NT2/D1 (cell line): ENCODE measurements around the gene CATSPER4.

ENCODE experiments used
- DNase-seq: peaks from one replicate; pipeline ENCODE4 v3.0.0-alpha.2; 2011; ENCODE audit warnings: low read depth, low spot score
- H3K27me3 ChIP-seq: 2 replicates; pipeline ENCODE4 v1.6.0; 2011; ENCODE audit warnings: mild to moderate bottlenecking; ENCODE audit not compliant: insufficient read length, insufficient read depth
- H3K36me3 ChIP-seq: 2 replicates; pipeline ENCODE4 v1.6.1; 2011; ENCODE audit warnings: mild to moderate bottlenecking, low read length, mixed read lengths; ENCODE audit not compliant: insufficient read depth, insufficient read length
- H3K4me1 ChIP-seq: 2 replicates; pipeline ENCODE4 v1.5.1; 2011; ENCODE audit not compliant: insufficient read depth, insufficient read length
- H3K4me3 ChIP-seq: 2 replicates; pipeline ENCODE4 v1.5.1; 2011; ENCODE audit warnings: low read depth; ENCODE audit not compliant: insufficient read length
- H3K9ac ChIP-seq: 2 replicates; pipeline ENCODE4 v1.6.0; 2011; ENCODE audit warnings: low read depth; ENCODE audit not compliant: insufficient read length
- H3K9me3 ChIP-seq: 2 replicates; pipeline ENCODE4 v1.5.1; 2011; ENCODE audit warnings: mild to moderate bottlenecking, low read length; ENCODE audit not compliant: insufficient read depth
- SUZ12 ChIP-seq: IDR thresholded peaks from 2 replicates; pipeline ENCODE4 v1.6.1; 2011; ENCODE audit not compliant: insufficient read length, insufficient read depth; ENCODE audit errors: extremely low read depth
- YY1 ChIP-seq: IDR thresholded peaks from 2 replicates; pipeline ENCODE4 v1.6.1; 2011; ENCODE audit not compliant: insufficient read length, insufficient read depth
- ZNF274 ChIP-seq: IDR thresholded peaks from 2 replicates; pipeline ENCODE4 v1.6.1; 2011; ENCODE audit warnings: mild to moderate bottlenecking, low read depth, low read length

Gene CATSPER4

GRCh38 chr1:26161415-26162219 lies 28.8 kb upstream of the CATSPER4 start:
- H3K4me3 ChIP-seq: peak overlapping the region; percentile 41
- no peaks in the 10 kb centered on the region for H3K36me3 ChIP-seq
- H3K4me1 ChIP-seq: peaks cover 46% of the 10 kb centered on the region
- peak overlapping the region; percentile 82 for H3K9ac ChIP-seq
- H3K27me3 ChIP-seq: peaks cover 83% of the 10 kb centered on the region
- TF ChIP-seq ZNF274 (no peak), SUZ12 (peak; percentile 36)
- no peak for DNase-seq
- no peaks in the 10 kb centered on the region for H3K9me3 ChIP-seq

GRCh38 chr1:26162220-26162709 lies 28.1 kb upstream of the CATSPER4 start:
- peaks cover 44% of the 10 kb centered on the region for H3K4me1 ChIP-seq
- H3K4me3 ChIP-seq: peak overlapping the region; percentile 41
- DNase-seq: no peak
- peak overlapping the region; percentile 82 for H3K9ac ChIP-seq
- peaks cover 83% of the 10 kb centered on the region for H3K27me3 ChIP-seq
- H3K36me3 ChIP-seq: no peaks in the 10 kb centered on the region
- no peaks in the 10 kb centered on the region for H3K9me3 ChIP-seq
- TF ChIP-seq SUZ12: no peak
- TF ChIP-seq YY1: no peak
- no peak for TF ChIP-seq ZNF274

- no peak for DNase-seq
- Histone ChIP-seq H3K9ac (peak overlapping the region; percentile 66), H3K36me3 (no peaks in the 10 kb centered on the region), H3K4me3 (peak overlapping the region; percentile 35), H3K9me3 (no peaks in the 10 kb centered on the region), H3K4me1 (peaks cover 39% of the 10 kb centered on the region), H3K27me3 (peaks cover 80% of the 10 kb centered on the region)
- TF ChIP-seq ZNF274: no peak
- TF ChIP-seq YY1: no peak
- TF ChIP-seq SUZ12: no peak
Observed at GRCh38 chr1:26163684-26164035, 26.7 kb upstream of the CATSPER4 start.

- DNase-seq: no peak
- H3K36me3 ChIP-seq: no peaks in the 10 kb centered on the region
- peaks cover 37% of the 10 kb centered on the region for H3K4me1 ChIP-seq
- H3K27me3 ChIP-seq: peaks cover 76% of the 10 kb centered on the region
- TF ChIP-seq SUZ12 (peak; percentile 4), ZNF274 (no peak)
- H3K9me3 ChIP-seq: no peaks in the 10 kb centered on the region
- H3K4me3 ChIP-seq: peak overlapping the region; percentile 35
- H3K9ac ChIP-seq: peak overlapping the region; percentile 66
Observed at GRCh38 chr1:26164036-26164860, 26.2 kb upstream of the CATSPER4 start.

GRCh38 chr1:26164861-26165842 lies 25.2 kb upstream of the CATSPER4 start:
- H3K4me3 ChIP-seq: peak overlapping the region; percentile 34
- H3K9me3 ChIP-seq: no peaks in the 10 kb centered on the region
- H3K27me3 ChIP-seq: peaks cover 67% of the 10 kb centered on the region
- H3K9ac ChIP-seq: peak overlapping the region; percentile 66
- TF ChIP-seq ZNF274 (no peak), YY1 (no peak), SUZ12 (peak; percentile 19)
- DNase-seq: no peak
- H3K36me3 ChIP-seq: no peaks in the 10 kb centered on the region
- H3K4me1 ChIP-seq: peaks cover 31% of the 10 kb centered on the region

GRCh38 chr1:26166719-26167281 lies 23.6 kb upstream of the CATSPER4 start:
- H3K27me3 ChIP-seq: peaks cover 50% of the 10 kb centered on the region
- H3K4me1 ChIP-seq: peaks cover 36% of the 10 kb centered on the region
- peaks cover 15% of the 10 kb centered on the region for H3K36me3 ChIP-seq
- H3K9me3 ChIP-seq: no peaks in the 10 kb centered on the region
- TF ChIP-seq YY1 (no peak), ZNF274 (no peak), SUZ12 (no peak)
- no peak overlapping the region for H3K9ac ChIP-seq
- H3K4me3 ChIP-seq: no peak overlapping the region
- DNase-seq: no peak
